Epithelial cell of proximal tubule (primary cell): Measurements from ENCODE around the gene CENPE. TPM values are rescaled to one million over a fixed set of nuclear protein-coding genes. Genes with fewer than 3 reads are reported as not detected.

Source experiments
- DNase-seq: peaks from one replicate; pipeline ENCODE4 v3.0.0-alpha.2; 2011; ENCODE audit warnings: low read depth
- H3K4me3 ChIP-seq: 2 replicates; pipeline ENCODE4 v1.5.1; 2011; ENCODE audit warnings: low read depth, mild to moderate bottlenecking, low read length
- total RNA-seq: library from RNA; depleted of rRNA; stranded (reverse); fragments of >200 nt; gene quantifications from 2 replicates; pipeline ENCODE4 v1.2.3, GENCODE V29; 2015
- TF ChIP-seq, protein P1 (sequence below): conservative IDR thresholded peaks from 2 replicates; pipeline ENCODE4 v1.5.1; 2012; ENCODE audit warnings: low read depth, mild to moderate bottlenecking, low read length

CENPE gene
- total RNA-seq, 1 donor from 2014 or later, result 24.3 TPM

DNA sequence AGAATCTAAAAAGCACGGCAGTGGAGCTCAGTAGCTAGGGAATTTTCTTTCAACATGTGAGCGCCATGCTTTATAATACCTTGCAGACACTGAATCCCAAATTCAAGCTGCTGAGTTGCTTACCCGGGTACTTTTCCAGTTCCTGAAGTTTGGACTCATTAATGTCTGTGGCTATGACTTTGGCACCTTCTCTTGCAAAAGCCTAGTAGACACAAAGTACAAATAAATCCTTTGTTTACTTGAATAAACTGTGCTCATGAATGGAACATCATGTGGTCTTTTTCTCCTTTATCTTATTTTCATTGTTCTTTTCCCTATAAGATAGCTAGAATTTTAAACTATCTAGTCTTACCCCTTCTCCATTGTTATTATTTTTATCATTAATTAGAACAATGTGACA is 103.1 kb downstream of the CENPE start:
- TF ChIP-seq, protein P1, sequence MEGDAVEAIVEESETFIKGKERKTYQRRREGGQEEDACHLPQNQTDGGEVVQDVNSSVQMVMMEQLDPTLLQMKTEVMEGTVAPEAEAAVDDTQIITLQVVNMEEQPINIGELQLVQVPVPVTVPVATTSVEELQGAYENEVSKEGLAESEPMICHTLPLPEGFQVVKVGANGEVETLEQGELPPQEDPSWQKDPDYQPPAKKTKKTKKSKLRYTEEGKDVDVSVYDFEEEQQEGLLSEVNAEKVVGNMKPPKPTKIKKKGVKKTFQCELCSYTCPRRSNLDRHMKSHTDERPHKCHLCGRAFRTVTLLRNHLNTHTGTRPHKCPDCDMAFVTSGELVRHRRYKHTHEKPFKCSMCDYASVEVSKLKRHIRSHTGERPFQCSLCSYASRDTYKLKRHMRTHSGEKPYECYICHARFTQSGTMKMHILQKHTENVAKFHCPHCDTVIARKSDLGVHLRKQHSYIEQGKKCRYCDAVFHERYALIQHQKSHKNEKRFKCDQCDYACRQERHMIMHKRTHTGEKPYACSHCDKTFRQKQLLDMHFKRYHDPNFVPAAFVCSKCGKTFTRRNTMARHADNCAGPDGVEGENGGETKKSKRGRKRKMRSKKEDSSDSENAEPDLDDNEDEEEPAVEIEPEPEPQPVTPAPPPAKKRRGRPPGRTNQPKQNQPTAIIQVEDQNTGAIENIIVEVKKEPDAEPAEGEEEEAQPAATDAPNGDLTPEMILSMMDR, result no peak
- DNase-seq, result no peak
- H3K4me3 ChIP-seq, result no peak overlapping the region

DNA sequence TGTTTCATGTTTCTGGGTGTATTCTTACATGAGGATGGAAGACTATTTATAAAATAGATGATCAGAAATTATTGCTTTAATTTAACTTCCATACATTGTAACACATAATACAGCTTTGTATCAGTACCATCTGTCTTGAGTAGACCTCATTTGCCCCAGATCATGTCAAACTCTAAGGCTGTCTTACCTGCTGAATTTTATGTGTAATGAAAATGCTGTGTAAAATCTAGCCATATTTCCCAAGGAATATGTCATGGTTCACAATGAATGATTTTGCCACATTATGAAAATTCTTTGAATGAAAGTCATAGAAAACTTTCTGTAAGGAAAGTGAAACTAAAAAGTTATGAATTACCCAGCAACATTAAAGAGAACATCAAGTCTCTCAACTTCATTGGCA is 105.9 kb downstream of the CENPE start:
- no peak overlapping the region for H3K4me3 ChIP-seq
- no peak for DNase-seq
- TF ChIP-seq, protein P1, result no peak

DNA sequence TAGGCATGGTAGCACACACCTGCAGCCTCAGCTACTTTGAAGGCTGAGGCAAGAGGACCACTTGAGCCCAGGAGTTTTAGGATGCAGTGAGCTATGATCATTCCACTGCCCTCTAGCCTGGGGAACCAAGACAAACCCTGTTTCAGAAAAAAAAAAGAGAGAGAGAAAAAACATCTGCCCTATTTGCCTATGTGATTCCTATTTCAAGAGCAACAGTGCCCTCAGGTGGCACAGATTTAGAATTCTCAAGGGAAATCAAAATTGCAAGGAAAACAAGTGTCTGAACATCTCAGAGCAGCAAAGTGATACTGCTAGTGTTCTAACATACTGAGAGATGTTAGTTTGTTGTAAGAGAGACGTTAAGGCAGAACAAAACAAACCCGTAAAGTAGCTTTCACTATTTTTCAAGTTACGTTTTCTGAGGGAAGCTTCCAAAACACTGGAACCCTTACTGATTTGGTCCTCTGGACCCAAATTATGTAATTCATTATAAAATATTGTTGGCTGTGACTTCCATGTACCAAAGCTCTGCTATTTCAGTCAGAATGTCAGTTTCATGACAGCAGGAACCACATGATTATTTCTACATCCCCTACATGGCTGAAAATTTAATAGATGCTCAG is 106.4 kb downstream of the CENPE start:
- H3K4me3 ChIP-seq, result no peak overlapping the region
- TF ChIP-seq, protein P1, result peak; percentile 76
- DNase-seq, result no peak

DNA sequence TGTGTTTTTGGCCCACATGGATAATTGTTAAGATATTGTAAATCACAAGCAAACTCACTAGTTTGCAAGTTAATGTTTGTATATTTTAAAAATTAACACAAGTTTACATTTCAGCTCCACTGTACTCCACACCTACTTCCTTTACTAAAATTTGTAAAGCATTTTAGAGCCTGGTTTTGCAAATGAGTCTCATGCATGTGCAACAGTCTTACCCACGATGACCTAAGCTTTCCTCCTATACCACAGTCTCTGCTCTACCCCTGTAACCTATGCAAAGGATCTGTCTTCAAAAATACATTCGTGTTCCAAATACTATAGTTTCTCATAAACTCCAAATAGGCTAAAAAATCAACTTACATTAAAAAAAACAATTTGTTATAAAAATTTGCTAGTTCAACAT is 108.7 kb downstream of the CENPE start:
- TF ChIP-seq, protein P1, result no peak
- no peak overlapping the region for H3K4me3 ChIP-seq
- no peak for DNase-seq

DNA sequence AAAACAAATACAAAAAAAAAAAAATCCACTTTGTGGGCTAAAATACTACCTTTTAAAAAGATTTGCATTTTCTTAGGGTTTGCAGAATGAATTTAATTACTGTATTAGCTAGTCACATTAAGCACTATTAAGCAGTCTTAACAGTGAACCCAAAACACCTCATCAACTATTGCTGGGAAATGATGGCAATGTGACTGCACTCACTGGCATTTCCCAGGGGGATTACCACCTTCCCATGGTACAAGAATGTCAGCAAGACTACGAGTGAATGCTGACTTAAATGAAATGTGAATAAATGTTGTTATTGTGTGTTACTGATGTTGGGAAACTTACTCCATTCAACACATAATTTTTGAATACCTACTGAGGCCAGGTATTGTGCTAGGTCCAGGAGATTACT is 111.6 kb downstream of the CENPE start:
- no peak for DNase-seq
- TF ChIP-seq, protein P1, result no peak
- H3K4me3 ChIP-seq, result no peak overlapping the region

DNA sequence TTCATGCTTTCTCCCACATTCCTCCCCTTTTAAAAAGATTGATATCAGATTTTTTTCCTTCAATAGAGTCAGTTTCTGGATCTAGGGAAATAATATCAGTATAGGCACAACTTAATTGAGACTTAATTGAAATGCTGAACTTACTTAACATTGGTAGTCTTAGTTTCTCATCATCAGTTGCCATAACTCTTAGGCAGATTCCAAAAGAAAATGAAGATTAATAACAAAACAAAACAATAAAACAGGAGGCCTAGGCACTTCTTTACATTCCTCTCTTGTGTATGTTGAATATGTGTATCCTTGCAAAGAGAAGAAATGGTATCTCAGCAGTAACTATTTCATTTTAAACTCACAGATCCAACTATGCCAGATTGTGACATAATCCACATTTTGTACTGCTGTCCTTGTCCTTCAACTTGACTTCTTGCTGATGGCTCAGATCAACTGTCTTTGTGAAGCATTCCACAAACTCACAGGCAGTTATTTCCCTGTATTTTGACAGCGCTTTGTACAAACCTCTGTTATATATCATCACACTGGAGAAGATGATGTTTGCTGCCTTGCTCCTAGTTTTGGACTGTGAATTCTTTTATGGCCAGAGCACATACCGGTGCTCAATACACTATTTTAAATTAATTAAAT is 112.5 kb downstream of the CENPE start:
- TF ChIP-seq, protein P1, result no peak
- DNase-seq, result no peak
- no peak overlapping the region for H3K4me3 ChIP-seq

DNA sequence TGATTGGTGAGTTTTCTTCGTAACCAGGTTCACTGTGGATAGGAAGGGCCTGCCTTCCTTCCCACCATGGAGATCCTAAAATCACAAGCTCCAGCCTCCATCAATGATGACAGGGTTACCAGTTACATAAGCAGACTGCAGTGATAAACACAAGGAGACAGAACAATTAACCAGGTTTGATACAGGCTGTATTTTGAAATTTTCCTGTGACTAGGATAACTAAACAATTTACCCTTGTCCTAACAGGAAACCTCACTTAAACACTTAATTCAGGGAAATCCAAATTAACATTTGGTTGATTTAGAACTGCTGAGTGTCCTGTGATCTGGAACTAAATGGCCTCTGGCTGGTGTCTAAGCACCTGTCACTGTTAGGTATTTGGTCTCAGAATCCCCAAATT is 118.5 kb downstream of the CENPE start:
- TF ChIP-seq, protein P1, result no peak
- no peak for DNase-seq
- H3K4me3 ChIP-seq, result no peak overlapping the region
